HG02798 (cell line): ENCODE data around the gene DOC2B.

Experiments used
- ATAC-seq: cut with Tn5 transposase; IDR thresholded peaks from one replicate; pipeline ENCODE4 v1.9.1; 2021; ENCODE audit warnings: mild to moderate bottlenecking; ENCODE audit not compliant: unreplicated experiment, poor library complexity

Gene DOC2B

GRCh38 chr17:193841-194806, 12.7 kb upstream of the DOC2B start:
- no peak for ATAC-seq

GRCh38 chr17:193426-193810, 12.0 kb upstream of the DOC2B start:
- no peak for ATAC-seq

- no peak for ATAC-seq
Measured at GRCh38 chr17:192666-193425, 11.4 kb upstream of the DOC2B start.

- ATAC-seq = no peak
Measured at GRCh38 chr17:189444-189843, 8.0 kb upstream of the DOC2B start.

GRCh38 chr17:187130-187529, 5.7 kb upstream of the DOC2B start:
- no peak for ATAC-seq

- ATAC-seq = no peak
Measured at GRCh38 chr17:185445-186138, 4.1 kb upstream of the DOC2B start.

- no peak for ATAC-seq
Measured at GRCh38 chr17:183021-183420, 1.6 kb upstream of the DOC2B start.

GRCh38 chr17:182050-182751, 751 bp upstream of the DOC2B start:
- no peak for ATAC-seq

GRCh38 chr17:180381-181244, 837 bp downstream of the DOC2B start:
- ATAC-seq = no peak

- no peak for ATAC-seq
Measured at GRCh38 chr17:179781-180380, 1.6 kb downstream of the DOC2B start.

GRCh38 chr17:179066-179432, 2.4 kb downstream of the DOC2B start:
- no peak for ATAC-seq

GRCh38 chr17:178292-179065, 3.0 kb downstream of the DOC2B start:
- ATAC-seq = no peak

- ATAC-seq = no peak
Measured at GRCh38 chr17:177762-178161, 3.7 kb downstream of the DOC2B start.

- no peak for ATAC-seq
Measured at GRCh38 chr17:177155-177554, 4.3 kb downstream of the DOC2B start.

GRCh38 chr17:173166-173911, 8.1 kb downstream of the DOC2B start:
- no peak for ATAC-seq

GRCh38 chr17:172401-172800, 9.0 kb downstream of the DOC2B start:
- no peak for ATAC-seq

- no peak for ATAC-seq
Measured at GRCh38 chr17:171871-172270, 9.6 kb downstream of the DOC2B start.
